HL-60 (cell line): ENCODE data around the gene IL18.

Experiments used
- DNase-seq, 2 experiments: peaks; one replicate each; pipeline ENCODE4 v3.0.0-alpha.2; 2010 to 2020; ENCODE audit warnings: low read depth in 1 of 2, low spot score in 1 of 2
- H3K27ac ChIP-seq: fragments of 250-450 bp; sonication (Bioruptor Pico); replicated peaks from 2 replicates; pipeline ENCODE4 v1.5.1; 2020; ENCODE audit warnings: mild to moderate bottlenecking, moderate library complexity
- H3K27me3 ChIP-seq: fragments of 250-450 bp; sonication (Bioruptor Pico); 2 replicates; pipeline ENCODE4 v1.5.1; 2021; ENCODE audit warnings: mild to moderate bottlenecking, moderate library complexity; ENCODE audit not compliant: insufficient read depth, poor library complexity, severe bottlenecking
- H3K4me3 ChIP-seq: replicated peaks from 2 replicates; pipeline ENCODE4 v1.5.1; 2011; ENCODE audit warnings: mild to moderate bottlenecking, control low read depth, low read length; ENCODE audit not compliant: insufficient read depth
- CTCF ChIP-seq: IDR thresholded peaks from one replicate; pipeline ENCODE4 v1.5.1; 2011; ENCODE audit warnings: low read length, control low read depth, inconsistent platforms; ENCODE audit not compliant: insufficient read depth
- GABPA ChIP-seq: IDR thresholded peaks from 2 replicates; pipeline ENCODE4 v1.6.1; 2012; ENCODE audit warnings: low read depth
- POLR2AphosphoS5 ChIP-seq: IDR thresholded peaks from 2 replicates; pipeline ENCODE4 v1.6.1; 2012; ENCODE audit warnings: low read depth
- REST ChIP-seq: IDR thresholded peaks from 2 replicates; pipeline ENCODE4 v1.6.1; 2012; ENCODE audit warnings: low read depth; ENCODE audit not compliant: insufficient replicate concordance
- SPI1 ChIP-seq: IDR thresholded peaks from 2 replicates; pipeline ENCODE4 v1.6.1; 2012; ENCODE audit warnings: low read depth, mild to moderate bottlenecking, borderline replicate concordance

IL18 gene

DNA sequence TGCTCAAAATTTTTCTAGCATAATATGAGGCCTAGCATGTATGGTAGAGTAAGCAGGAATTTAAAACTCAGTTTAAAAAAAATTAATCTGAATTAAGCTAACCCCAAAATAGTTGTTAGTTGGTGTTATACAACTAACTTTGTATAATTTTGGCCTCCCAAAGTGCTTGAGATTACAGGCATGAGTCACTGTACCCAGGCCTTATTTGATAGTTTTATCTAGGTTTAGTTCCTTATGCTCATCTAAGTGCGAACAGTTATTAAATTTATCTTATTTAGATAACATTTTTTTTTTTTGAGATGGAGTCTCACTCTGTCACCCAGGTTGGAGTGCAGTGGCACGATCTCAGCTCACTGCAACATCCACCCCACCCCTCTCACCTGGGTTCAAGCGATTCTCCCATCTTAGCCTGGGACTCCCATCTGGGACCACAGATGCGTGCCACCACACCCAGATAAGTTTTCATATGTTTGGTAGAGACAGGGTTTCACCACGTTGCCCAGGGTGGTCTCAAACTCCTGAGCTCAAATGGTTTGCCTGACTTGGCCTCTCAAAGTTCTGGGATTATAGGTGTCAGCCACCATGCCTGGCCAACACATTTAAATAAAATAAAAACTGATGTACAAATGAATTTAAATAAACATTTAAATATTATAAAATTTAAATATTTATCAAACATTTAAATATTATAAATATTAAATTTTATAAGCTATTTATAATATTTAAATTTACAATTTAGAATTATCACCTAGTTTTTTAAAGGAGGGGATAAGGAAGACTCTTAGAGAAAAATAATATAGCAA lies 7.5 kb downstream of the IL18 start:
- no peak overlapping the region for H3K4me3 ChIP-seq
- no peak for DNase-seq
- no peak overlapping the region for H3K27ac ChIP-seq
- no peak for TF ChIP-seq CTCF
- no peak for TF ChIP-seq SPI1
- no peak for TF ChIP-seq GABPA
- TF ChIP-seq REST = no peak
- TF ChIP-seq POLR2AphosphoS5 = no peak
- H3K27me3 ChIP-seq = no peaks in the 10 kb centered on the region

GRCh38 chr11:112150517-112150916 lies 13.4 kb downstream of the IL18 start:
- DNase-seq = no peak
- TF ChIP-seq REST (no peak), GABPA (no peak), CTCF (no peak), SPI1 (no peak), POLR2AphosphoS5 (no peak)
- Histone ChIP-seq H3K4me3 (no peak overlapping the region), H3K27ac (no peak overlapping the region), H3K27me3 (no peaks in the 10 kb centered on the region)

- DNase-seq = no peak
- Histone ChIP-seq H3K27ac (no peak overlapping the region), H3K4me3 (no peak overlapping the region), H3K27me3 (no peaks in the 10 kb centered on the region)
- TF ChIP-seq REST = no peak
- no peak for TF ChIP-seq CTCF
- no peak for TF ChIP-seq GABPA
- TF ChIP-seq SPI1 = no peak
- TF ChIP-seq POLR2AphosphoS5 = no peak
Observed at GRCh38 chr11:112143597-112143996, 20.3 kb downstream of the IL18 start.
